Tibial nerve (tissue), 3 donors: ENCODE results near the gene ALS2.

Experiments
- POLR2A ChIP-seq, 2 donors: fragments of 450-650 bp; IDR thresholded peaks; one replicate each; pipeline ENCODE4 v1.6.1; 2017; ENCODE audit warnings: antibody characterized with exemption in 2 of 2, mild to moderate bottlenecking in 2 of 2, moderate library complexity in 2 of 2
- TF ChIP-seq, protein P1 (sequence below), 5 experiments: fragments of 200-600 bp in 3 of 5; fragments of 450-650 bp in 2 of 5; sonication (generic) in 3 of 5; IDR thresholded peaks; one replicate each; pipeline ENCODE4 v1.5.1; 2016 to 2019; ENCODE audit warnings: antibody characterized with exemption in 5 of 5, mild to moderate bottlenecking in 3 of 5, moderate library complexity in 2 of 5

DNA sequence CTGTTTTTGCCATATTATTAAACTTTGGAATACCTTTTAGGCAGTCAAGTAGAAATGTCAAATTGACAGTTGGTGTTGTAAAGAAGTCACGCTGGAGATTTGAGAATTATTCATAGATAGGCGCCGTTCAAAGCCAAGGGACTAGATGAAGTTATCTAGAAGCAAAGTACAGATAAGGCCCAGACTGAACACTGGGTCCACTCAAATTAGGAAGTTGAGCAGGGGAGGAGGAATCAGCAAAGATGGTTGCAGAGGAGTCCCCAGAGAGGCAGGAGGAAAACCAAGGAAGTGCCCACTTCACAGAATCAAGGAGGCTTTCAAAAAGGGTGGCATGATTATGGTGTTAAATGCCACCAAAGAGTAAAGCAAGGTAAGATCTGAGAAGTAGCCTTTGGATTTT is 9.6 kb upstream of the ALS2 start:
- TF ChIP-seq, protein P1, sequence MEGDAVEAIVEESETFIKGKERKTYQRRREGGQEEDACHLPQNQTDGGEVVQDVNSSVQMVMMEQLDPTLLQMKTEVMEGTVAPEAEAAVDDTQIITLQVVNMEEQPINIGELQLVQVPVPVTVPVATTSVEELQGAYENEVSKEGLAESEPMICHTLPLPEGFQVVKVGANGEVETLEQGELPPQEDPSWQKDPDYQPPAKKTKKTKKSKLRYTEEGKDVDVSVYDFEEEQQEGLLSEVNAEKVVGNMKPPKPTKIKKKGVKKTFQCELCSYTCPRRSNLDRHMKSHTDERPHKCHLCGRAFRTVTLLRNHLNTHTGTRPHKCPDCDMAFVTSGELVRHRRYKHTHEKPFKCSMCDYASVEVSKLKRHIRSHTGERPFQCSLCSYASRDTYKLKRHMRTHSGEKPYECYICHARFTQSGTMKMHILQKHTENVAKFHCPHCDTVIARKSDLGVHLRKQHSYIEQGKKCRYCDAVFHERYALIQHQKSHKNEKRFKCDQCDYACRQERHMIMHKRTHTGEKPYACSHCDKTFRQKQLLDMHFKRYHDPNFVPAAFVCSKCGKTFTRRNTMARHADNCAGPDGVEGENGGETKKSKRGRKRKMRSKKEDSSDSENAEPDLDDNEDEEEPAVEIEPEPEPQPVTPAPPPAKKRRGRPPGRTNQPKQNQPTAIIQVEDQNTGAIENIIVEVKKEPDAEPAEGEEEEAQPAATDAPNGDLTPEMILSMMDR (IDR thresholded peaks at IDR 0.05): no peak
- no peak for TF ChIP-seq POLR2A (IDR thresholded peaks at IDR 0.05)
